HCT116 (cell line): Measurements from ENCODE around the gene RELCH.

Source experiments
- CEBPB ChIP-seq: IDR thresholded peaks from 2 replicates; pipeline ENCODE4 v1.6.1; 2012; ENCODE audit warnings: low read depth
- CTCF ChIP-seq, 3 experiments: fragments of 200-600 bp in 1 of 3; sonication (generic) in 1 of 3; IDR thresholded peaks in 2 of 3; conservative IDR thresholded peaks in 1 of 3; 2 replicates each; pipeline ENCODE4 v1.5.1; 2012 to 2017; ENCODE audit warnings: low read depth in 2 of 3, low read length in 2 of 3, antibody characterized with exemption in 1 of 3, borderline replicate concordance in 1 of 3, control low read depth in 1 of 3, mild to moderate bottlenecking in 1 of 3, mixed read lengths in 1 of 3, mixed run types in 1 of 3, moderate library complexity in 1 of 3; ENCODE audit not compliant: insufficient read depth in 1 of 3
- EZH2phosphoT487 ChIP-seq: fragments of 200-600 bp; IDR thresholded peaks from 2 replicates; pipeline ENCODE4 v1.6.1; 2018; ENCODE audit warnings: antibody characterized with exemption, borderline replicate concordance
- POLR2A ChIP-seq: IDR thresholded peaks from 2 replicates; pipeline ENCODE4 v1.7.0; 2011; ENCODE audit warnings: borderline replicate concordance; ENCODE audit not compliant: insufficient read depth, insufficient read length; ENCODE audit errors: extremely low read depth
- REST ChIP-seq: IDR thresholded peaks from 2 replicates; pipeline ENCODE4 v1.6.1; 2012; ENCODE audit warnings: low read depth
- ZNF274 ChIP-seq: fragments of 200-500 bp; sonication (Bioruptor generic); IDR thresholded peaks from 2 replicates; pipeline ENCODE4 v1.6.1; 2014; ENCODE audit warnings: mild to moderate bottlenecking, low read depth, low read length, inconsistent platforms

GRCh38 chr18:62329691-62330454 lies 142.8 kb downstream of the RELCH start:
- TF ChIP-seq CTCF (IDR thresholded peaks at IDR 0.05 in 2 of 3, conservative IDR thresholded peaks at IDR 0.05 in 1 of 3; ENCODE audit: borderline replicate concordance in 1 of 3, insufficient read depth in 1 of 3, low read depth in 2 of 3, low read length in 2 of 3): no peak
- no peak for TF ChIP-seq REST
- no peak for TF ChIP-seq ZNF274
- no peak for TF ChIP-seq POLR2A
- TF ChIP-seq EZH2phosphoT487: no peak
- no peak for TF ChIP-seq CEBPB
